GM19043 (cell line): ENCODE results near the gene LRRC45.

Experiments used
- ATAC-seq: cut with Tn5 transposase; IDR thresholded peaks from one replicate; pipeline ENCODE4 v1.9.1; 2021; ENCODE audit warnings: low read depth; ENCODE audit not compliant: unreplicated experiment

The LRRC45 gene

DNA sequence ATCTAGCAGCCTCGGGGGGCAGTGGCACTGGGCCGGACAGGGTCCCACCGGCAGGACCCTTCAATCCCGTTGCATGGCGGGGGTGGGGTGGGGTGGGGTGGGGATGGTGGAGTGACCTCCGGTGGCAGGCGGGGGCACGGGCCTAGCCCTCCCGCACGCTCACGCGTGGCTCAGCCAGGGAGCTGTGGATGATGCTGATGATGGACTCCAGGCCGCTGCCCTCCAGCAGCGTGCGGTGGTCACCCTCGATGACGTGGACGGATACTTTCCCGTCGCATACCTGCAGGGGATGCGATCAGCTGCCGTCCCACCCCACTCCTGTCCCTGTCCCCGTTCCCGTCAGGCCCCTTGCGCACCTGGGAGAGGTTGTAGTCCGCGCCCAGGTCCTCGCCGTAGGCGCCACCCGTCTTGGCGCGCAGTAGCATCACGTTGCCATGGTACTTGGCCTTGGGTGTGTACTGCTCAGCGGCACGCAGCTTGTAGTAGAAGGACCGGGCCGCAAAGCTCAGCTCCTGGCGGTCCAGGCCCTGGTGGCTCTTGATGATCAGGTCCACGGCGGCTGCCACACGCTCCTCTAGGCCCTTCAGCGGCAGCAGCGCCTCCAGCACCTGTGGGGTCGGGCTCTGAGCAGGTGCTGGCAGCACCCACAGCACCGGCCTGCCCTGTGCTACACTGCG is 56.0 kb downstream of the LRRC45 start:
- no peak for ATAC-seq

DNA sequence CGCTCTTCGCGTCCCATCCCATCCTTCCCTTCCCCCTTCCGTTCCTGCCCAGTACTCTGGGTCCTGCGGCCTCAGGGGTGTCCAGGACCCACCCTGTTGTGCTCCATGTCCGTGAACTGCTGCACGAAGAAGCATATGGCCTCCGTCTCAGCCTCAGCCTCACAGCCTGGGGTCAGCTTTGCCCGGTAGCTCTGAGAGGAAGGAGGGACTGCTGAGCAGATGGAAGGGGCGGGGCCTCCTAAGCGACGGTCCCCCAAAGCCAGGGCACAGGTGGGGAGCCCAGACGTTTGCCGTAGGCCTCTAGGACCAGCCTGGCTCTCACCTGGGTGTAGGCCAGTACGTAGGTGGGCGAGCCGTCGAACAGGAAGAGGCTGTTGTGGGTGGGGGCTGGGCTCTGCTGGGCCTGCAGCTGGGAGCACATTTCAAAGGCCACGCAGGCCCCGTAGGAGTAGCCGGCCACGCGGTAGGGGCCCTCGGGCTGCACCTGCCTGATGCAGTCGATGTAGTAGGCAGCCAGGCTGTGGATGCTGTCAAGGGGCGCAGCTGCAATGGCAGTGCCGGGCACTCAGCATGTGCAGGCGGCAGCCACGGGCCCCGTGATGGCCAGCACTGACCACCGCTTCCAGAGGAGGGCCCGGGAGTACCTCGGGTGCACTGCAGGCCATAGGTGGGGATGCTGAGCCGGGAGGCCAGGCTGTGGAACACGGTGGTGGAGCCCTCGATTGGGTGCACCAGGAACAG is 57.1 kb downstream of the LRRC45 start:
- ATAC-seq, result no peak
